OCI-LY7 (cell line): ENCODE results near the gene TUSC2. TPM values are rescaled to one million over a fixed set of nuclear protein-coding genes. Genes with fewer than 3 reads are reported as not detected.

Experiments used
- BruUV-seq: library from RNA; stranded (reverse); fragments of 400-500 nt; replicated peaks from 2 replicates; lab custom pipeline; 2021; lab: Mats Ljungman, UMichigan
- CTCF ChIA-PET: fragments of 300-600 bp; sonication (Branson Sonifier 250); formaldehyde crosslinking; loops from one replicate; lab custom pipeline; 2022; ENCODE audit warnings: antibody characterized with exemption; ENCODE audit not compliant: unreplicated experiment; lab: Charles Lee
- POLR2A ChIA-PET: fragments of 300-600 bp; sonication (Branson Sonifier 250); formaldehyde crosslinking; loops from one replicate; lab custom pipeline; 2022; ENCODE audit warnings: antibody characterized with exemption; lab: Charles Lee
- DNase-seq: peaks from one replicate; pipeline ENCODE4 v3.0.0-alpha.2; 2015; ENCODE audit warnings: low spot score
- H2AFZ ChIP-seq: fragments of 200-600 bp; sonication (generic), shearing (Covaris generic); 2 replicates; pipeline ENCODE4 v1.6.1; 2014; ENCODE audit warnings: mild to moderate bottlenecking, antibody characterized with exemption, low read length, moderate library complexity
- H3K27ac ChIP-seq: fragments of 200-600 bp; sonication (generic); 2 replicates; pipeline ENCODE4 v1.5.1; 2014; ENCODE audit warnings: mixed run types, low read depth, mild to moderate bottlenecking, moderate library complexity, low read length, inconsistent platforms; ENCODE audit not compliant: poor library complexity, severe bottlenecking
- H3K36me3 ChIP-seq: fragments of 200-600 bp; sonication (generic); 2 replicates; pipeline ENCODE4 v1.6.1; 2014; ENCODE audit warnings: mild to moderate bottlenecking, antibody characterized with exemption, low read length, moderate library complexity, mixed read lengths; ENCODE audit not compliant: insufficient read depth
- H3K4me1 ChIP-seq: fragments of 200-600 bp; sonication (generic); 2 replicates; pipeline ENCODE4 v1.5.1; 2014; ENCODE audit warnings: mild to moderate bottlenecking, low read length; ENCODE audit not compliant: insufficient read depth, poor library complexity, severe bottlenecking
- H3K4me2 ChIP-seq: fragments of 200-600 bp; sonication (generic); 2 replicates; pipeline ENCODE4 v1.6.1; 2014; ENCODE audit warnings: mild to moderate bottlenecking, low read length
- H3K4me3 ChIP-seq: fragments of 200-600 bp; sonication (generic); 2 replicates; pipeline ENCODE4 v1.5.1; 2014; ENCODE audit warnings: mild to moderate bottlenecking, low read depth, low read length; ENCODE audit not compliant: poor library complexity, severe bottlenecking
- H3K79me2 ChIP-seq: fragments of 200-600 bp; sonication (generic); 2 replicates; pipeline ENCODE4 v1.6.1; 2016; ENCODE audit warnings: low read depth, mild to moderate bottlenecking, low read length, moderate library complexity, mixed read lengths; ENCODE audit not compliant: insufficient read depth
- H3K9me2 ChIP-seq: fragments of 200-600 bp; sonication (generic); 2 replicates; pipeline ENCODE4 v1.6.1; 2016; ENCODE audit warnings: mild to moderate bottlenecking, low read length, mixed read lengths; ENCODE audit not compliant: insufficient read depth
- H3K9me3 ChIP-seq: fragments of 200-600 bp; sonication (generic); 2 replicates; pipeline ENCODE4 v1.6.1; 2014; ENCODE audit warnings: mild to moderate bottlenecking, mixed run types, low read length, mixed read lengths
- H4K20me1 ChIP-seq: fragments of 200-600 bp; sonication (generic); 2 replicates; pipeline ENCODE4 v1.6.1; 2014; ENCODE audit warnings: mild to moderate bottlenecking, antibody characterized with exemption, low read length, moderate library complexity, mixed read lengths; ENCODE audit not compliant: insufficient read depth
- EZH2phosphoT487 ChIP-seq: fragments of 200-600 bp; sonication (generic); IDR thresholded peaks from 2 replicates; pipeline ENCODE4 v1.6.1; 2018; ENCODE audit warnings: low read depth, borderline replicate concordance, mild to moderate bottlenecking, mixed run types, antibody characterized with exemption, low read length, moderate library complexity, mixed read lengths
- intact Hi-C: fragments of 100-400 bp; cut with micrococcal nuclease; formaldehyde crosslinking; loops from one replicate; pipeline ENCODE4 v1.10.0; 2022; ENCODE audit not compliant: unreplicated experiment
- total RNA-seq, 2 experiments: library from RNA; depleted of rRNA in 1 of 2; stranded (reverse); fragments of >200 nt in 1 of 2; shearing (Covaris generic) in 1 of 2; gene quantifications; 2 replicates each; pipeline ENCODE4 v1.2.3, GENCODE V29; 2014 to 2022
- TF ChIP-seq, protein P1 (sequence below): fragments of 200-600 bp; sonication (generic); conservative IDR thresholded peaks from 2 replicates; pipeline ENCODE4 v1.5.1; 2014; ENCODE audit warnings: mild to moderate bottlenecking, antibody characterized with exemption, low read length, moderate library complexity, mixed read lengths

The TUSC2 gene
- total RNA-seq, 2 experiments from 2014 or later, result 20.4 to 24.5 TPM

DNA sequence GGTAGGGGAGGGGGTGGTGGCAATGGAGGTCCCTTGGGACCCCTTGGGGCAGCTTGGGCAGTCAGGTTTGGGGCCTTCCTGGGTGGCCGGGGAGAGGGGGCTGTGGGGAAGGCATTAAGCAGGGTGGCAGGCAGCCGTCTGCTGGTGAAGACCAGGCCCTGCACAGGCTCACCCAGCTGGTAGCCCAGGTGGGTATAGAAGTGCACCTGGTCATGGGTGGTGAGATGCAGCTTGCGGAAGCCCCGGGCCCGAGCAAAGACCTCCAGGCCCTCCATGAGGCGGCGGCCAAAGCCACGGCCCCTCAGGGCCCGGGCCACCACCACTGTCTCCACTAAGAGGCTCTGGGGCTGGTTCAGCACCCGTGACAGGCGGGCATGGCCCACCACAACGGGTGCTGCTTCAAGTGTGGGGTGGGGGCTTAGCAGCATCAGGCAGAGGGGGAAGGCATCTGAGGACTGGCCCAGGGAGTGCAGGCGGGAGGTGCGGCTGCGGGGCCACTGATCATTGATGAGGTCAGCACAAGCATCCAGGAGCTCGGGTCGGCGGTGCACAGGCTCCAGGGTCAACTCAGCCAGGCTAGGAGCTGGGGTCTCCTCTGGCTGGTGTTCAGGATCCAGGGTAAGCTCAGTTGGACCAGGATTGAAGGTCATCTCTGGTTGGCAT lies 31.2 kb downstream of the TUSC2 start:
- H3K4me2 ChIP-seq, result no peak overlapping the region
- no peak overlapping the region for H2AFZ ChIP-seq
- DNase-seq, result no peak
- no peaks in the 10 kb centered on the region for H3K9me3 ChIP-seq
- peaks cover 25% of the 10 kb centered on the region for H3K4me1 ChIP-seq
- no peaks in the 10 kb centered on the region for H3K9me2 ChIP-seq
- H4K20me1 ChIP-seq, result no peaks in the 10 kb centered on the region
- peaks cover 3% of the 10 kb centered on the region for H3K79me2 ChIP-seq
- CTCF ChIA-PET, result interaction anchor here (0.6 kb wide), 1 partner anchor 18 kb away, joined by 3 read pairs; no protein-coding TSS in a partner anchor
- no peak for TF ChIP-seq EZH2phosphoT487
- TF ChIP-seq, protein P1, sequence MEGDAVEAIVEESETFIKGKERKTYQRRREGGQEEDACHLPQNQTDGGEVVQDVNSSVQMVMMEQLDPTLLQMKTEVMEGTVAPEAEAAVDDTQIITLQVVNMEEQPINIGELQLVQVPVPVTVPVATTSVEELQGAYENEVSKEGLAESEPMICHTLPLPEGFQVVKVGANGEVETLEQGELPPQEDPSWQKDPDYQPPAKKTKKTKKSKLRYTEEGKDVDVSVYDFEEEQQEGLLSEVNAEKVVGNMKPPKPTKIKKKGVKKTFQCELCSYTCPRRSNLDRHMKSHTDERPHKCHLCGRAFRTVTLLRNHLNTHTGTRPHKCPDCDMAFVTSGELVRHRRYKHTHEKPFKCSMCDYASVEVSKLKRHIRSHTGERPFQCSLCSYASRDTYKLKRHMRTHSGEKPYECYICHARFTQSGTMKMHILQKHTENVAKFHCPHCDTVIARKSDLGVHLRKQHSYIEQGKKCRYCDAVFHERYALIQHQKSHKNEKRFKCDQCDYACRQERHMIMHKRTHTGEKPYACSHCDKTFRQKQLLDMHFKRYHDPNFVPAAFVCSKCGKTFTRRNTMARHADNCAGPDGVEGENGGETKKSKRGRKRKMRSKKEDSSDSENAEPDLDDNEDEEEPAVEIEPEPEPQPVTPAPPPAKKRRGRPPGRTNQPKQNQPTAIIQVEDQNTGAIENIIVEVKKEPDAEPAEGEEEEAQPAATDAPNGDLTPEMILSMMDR, result no peak
- intact Hi-C loops, result loop anchor here (5.0 kb wide), 1 partner anchor 40 kb away; no protein-coding TSS in a partner anchor
- H3K36me3 ChIP-seq, result no peaks in the 10 kb centered on the region
- no TSS peak for BruUV-seq
- no peak overlapping the region for H3K4me3 ChIP-seq
- POLR2A ChIA-PET, result no interaction called here
- no peak overlapping the region for H3K27ac ChIP-seq

- H4K20me1 ChIP-seq, result no peaks in the 10 kb centered on the region
- H2AFZ ChIP-seq, result no peak overlapping the region
- H3K9me3 ChIP-seq, result no peaks in the 10 kb centered on the region
- ChIA-PET POLR2A (no interaction called here), CTCF (interaction anchor here (0.6 kb wide), 1 partner anchor 1371 kb away, joined by 3 read pairs; no protein-coding TSS in a partner anchor)
- H3K4me1 ChIP-seq, result peaks cover 25% of the 10 kb centered on the region
- H3K27ac ChIP-seq, result no peak overlapping the region
- intact Hi-C loops, result loop anchor here (5.0 kb wide), 1 partner anchor 42 kb away; no protein-coding TSS in a partner anchor
- no peak overlapping the region for H3K4me3 ChIP-seq
- no peak overlapping the region for H3K4me2 ChIP-seq
- TF ChIP-seq, protein P1, result no peak
- no peak for TF ChIP-seq EZH2phosphoT487
- no TSS peak for BruUV-seq
- H3K9me2 ChIP-seq, result no peaks in the 10 kb centered on the region
- H3K79me2 ChIP-seq, result peaks cover 14% of the 10 kb centered on the region
- H3K36me3 ChIP-seq, result no peaks in the 10 kb centered on the region
- no peak for DNase-seq
Observed at GRCh38 chr3:50295553-50296431, 32.2 kb downstream of the TUSC2 start.
